IMR-90 (cell line): Measurements from ENCODE around the gene P4HA1. TPM values are rescaled to one million over a fixed set of nuclear protein-coding genes. Genes with fewer than 3 reads are reported as not detected.

Source experiments
- ATAC-seq: fragments of 200-7000 bp; cut with Tn5 transposase; 2 replicates; pipeline ENCODE4 v1.9.1; 2020; ENCODE audit warnings: low read depth, mild to moderate bottlenecking, moderate library complexity
- BruUV-seq: library from RNA; stranded (reverse); fragments of 400-500 nt; replicated peaks from 2 replicates; lab custom pipeline; 2021; lab: Mats Ljungman, UMichigan
- CTCF ChIA-PET: fragments of 300-600 bp; formaldehyde crosslinking; extraction: SDS; loops from one replicate; lab custom pipeline; 2021; ENCODE audit warnings: antibody characterized with exemption; lab: Yijun Ruan, JAX
- POLR2A ChIA-PET: fragments of 300-600 bp; sonication (Branson Sonifier 250); formaldehyde crosslinking; loops from one replicate; lab custom pipeline; 2022; ENCODE audit warnings: antibody characterized with exemption; ENCODE audit not compliant: unreplicated experiment; lab: Charles Lee
- DNase-seq: peaks from one replicate; pipeline ENCODE4 v3.0.0; 2013
- H2AFZ ChIP-seq: replicated peaks from 2 replicates; pipeline ENCODE3; 2013; ENCODE audit warnings: low read length, mild to moderate bottlenecking; ENCODE audit not compliant: poor library complexity
- H2AK5ac ChIP-seq: 2 replicates; pipeline ENCODE4 v1.6.1; 2013; ENCODE audit warnings: low read depth, low read length, inconsistent platforms
- H2AK9ac ChIP-seq: replicated peaks from 2 replicates; pipeline ENCODE3; 2013; ENCODE audit warnings: mild to moderate bottlenecking, low read depth, low read length, moderate library complexity; ENCODE audit not compliant: poor library complexity
- H2BK120ac ChIP-seq: 2 replicates; pipeline ENCODE4 v1.6.1; 2013; ENCODE audit warnings: low read depth, low read length, inconsistent platforms
- H2BK15ac ChIP-seq: 3 replicates; pipeline ENCODE4 v1.6.1; 2013; ENCODE audit warnings: low read depth, low read length, inconsistent platforms
- H2BK20ac ChIP-seq: 2 replicates; pipeline ENCODE4 v1.6.1; 2013; ENCODE audit warnings: low read depth, mild to moderate bottlenecking, inconsistent platforms, low read length, moderate library complexity
- H2BK5ac ChIP-seq: 2 replicates; pipeline ENCODE4 v1.6.1; 2013; ENCODE audit warnings: mild to moderate bottlenecking, low read depth, low read length, inconsistent platforms; ENCODE audit not compliant: poor library complexity, severe bottlenecking
- H3K14ac ChIP-seq: replicated peaks from 2 replicates; pipeline ENCODE4 v1.6.1; 2013; ENCODE audit warnings: low read depth, low read length, inconsistent platforms
- H3K18ac ChIP-seq: 2 replicates; pipeline ENCODE4 v1.6.1; 2013; ENCODE audit warnings: low read depth, low read length, control low read depth
- H3K23ac ChIP-seq: 2 replicates; pipeline ENCODE4 v1.6.1; 2013; ENCODE audit warnings: low read depth, low read length, inconsistent platforms
- H3K27ac ChIP-seq: 2 replicates; pipeline ENCODE4 v1.5.1; 2013; ENCODE audit warnings: mild to moderate bottlenecking, control low read depth, low read length; ENCODE audit not compliant: insufficient read depth
- H3K27me3 ChIP-seq: 2 replicates; pipeline ENCODE4 v1.6.1; 2013; ENCODE audit warnings: low read length; ENCODE audit not compliant: control insufficient read depth, insufficient read depth
- H3K36me3 ChIP-seq: 2 replicates; pipeline ENCODE4 v1.6.1; 2013; ENCODE audit warnings: low read length, mixed read lengths; ENCODE audit not compliant: control insufficient read depth, insufficient read depth
- H3K4ac ChIP-seq: 2 replicates; pipeline ENCODE4 v1.6.1; 2013; ENCODE audit warnings: low read depth, low read length, inconsistent platforms
- H3K4me1 ChIP-seq: 2 replicates; pipeline ENCODE4 v1.6.1; 2013; ENCODE audit warnings: low read length, mixed read lengths; ENCODE audit not compliant: control insufficient read depth, insufficient read depth
- H3K4me2 ChIP-seq: 2 replicates; pipeline ENCODE4 v1.6.1; 2013; ENCODE audit warnings: low read depth, mild to moderate bottlenecking, control low read depth, low read length, moderate library complexity
- H3K4me3 ChIP-seq: 2 replicates; pipeline ENCODE4 v1.5.1; 2013; ENCODE audit warnings: low read depth, mild to moderate bottlenecking, control low read depth, low read length, moderate library complexity; ENCODE audit not compliant: insufficient read depth
- H3K56ac ChIP-seq: 2 replicates; pipeline ENCODE4 v1.6.1; 2013; ENCODE audit warnings: low read length, inconsistent platforms; ENCODE audit not compliant: insufficient read depth; ENCODE audit errors: extremely low read depth
- H3K79me1 ChIP-seq, 2 experiments: 2 replicates each; pipeline ENCODE4 v1.6.1; 2013; ENCODE audit warnings: low read length in 2 of 2, inconsistent platforms in 1 of 2, low read depth in 1 of 2
- H3K9ac ChIP-seq: 2 replicates; pipeline ENCODE4 v1.6.1; 2013; ENCODE audit warnings: low read depth, low read length, control low read depth
- H3K9me1 ChIP-seq: 2 replicates; pipeline ENCODE4 v1.6.1; 2013; ENCODE audit warnings: low read length, inconsistent platforms; ENCODE audit not compliant: insufficient read depth
- H3K9me3 ChIP-seq: 2 replicates; pipeline ENCODE4 v1.6.1; 2013; ENCODE audit warnings: low read length; ENCODE audit not compliant: control insufficient read depth, insufficient read depth
- H4K20me1 ChIP-seq: 2 replicates; pipeline ENCODE4 v1.6.1; 2013; ENCODE audit warnings: low read length, inconsistent platforms; ENCODE audit not compliant: insufficient read depth
- H4K5ac ChIP-seq: 2 replicates; pipeline ENCODE4 v1.6.1; 2013; ENCODE audit warnings: mild to moderate bottlenecking, low read depth, low read length, control low read depth
- H4K8ac ChIP-seq, 2 experiments: 2 replicates each; pipeline ENCODE4 v1.6.1; 2013; ENCODE audit warnings: low read depth in 2 of 2, low read length in 2 of 2, control low read depth in 1 of 2, inconsistent platforms in 1 of 2
- H4K91ac ChIP-seq: 2 replicates; pipeline ENCODE4 v1.6.1; 2013; ENCODE audit warnings: low read depth, low read length, inconsistent platforms; ENCODE audit not compliant: insufficient read depth
- BHLHE40 ChIP-seq: fragments of 150-350 bp; IDR thresholded peaks from 2 replicates; pipeline ENCODE4 v1.6.1; 2016; ENCODE audit warnings: mild to moderate bottlenecking, low read depth, low read length
- CEBPB ChIP-seq: IDR thresholded peaks from 2 replicates; pipeline ENCODE4 v1.6.1; 2012; ENCODE audit warnings: low read depth, low read length, improper control_type of control experiment
- MAFK ChIP-seq: IDR thresholded peaks from 2 replicates; pipeline ENCODE4 v1.6.1; 2012; ENCODE audit warnings: low read depth, low read length, improper control_type of control experiment
- MXI1 ChIP-seq: IDR thresholded peaks from 2 replicates; pipeline ENCODE4 v1.6.1; 2012; ENCODE audit warnings: low read depth, mild to moderate bottlenecking, low read length, moderate library complexity, borderline replicate concordance
- NFE2L2 ChIP-seq: fragments of 150-350 bp; IDR thresholded peaks from 2 replicates; pipeline ENCODE4 v1.6.1; 2016; ENCODE audit warnings: low read depth, mild to moderate bottlenecking, low read length
- SMC3 ChIP-seq: fragments of 150-350 bp; IDR thresholded peaks from 2 replicates; pipeline ENCODE4 v1.6.1; 2016; ENCODE audit warnings: low read depth, mild to moderate bottlenecking, antibody characterized with exemption, low read length, moderate library complexity
- USF2 ChIP-seq: fragments of 150-350 bp; IDR thresholded peaks from 2 replicates; pipeline ENCODE4 v1.6.1; 2017; ENCODE audit warnings: mild to moderate bottlenecking, antibody characterized with exemption, low read length, low read depth
- WGBS, 2 experiments: methylation state at CpG; one replicate each; pipeline versions ENCODE4 v1.1.5 to v1.1.7; 2013; ENCODE audit warnings: missing lambda C conversion rate in 2 of 2; ENCODE audit not compliant: insufficient read length in 1 of 2; ENCODE audit errors: extremely low coverage in 2 of 2; 5-methylcytosine and 5-hydroxymethylcytosine counted together
- dilution Hi-C: fragments of 300-500 bp; cut with HindIII; formaldehyde crosslinking; loops from one replicate; pipeline ENCODE4 v1.14.3; 2018; ENCODE audit warnings: low sequenced_read_pairs; ENCODE audit not compliant: unreplicated experiment
- in situ Hi-C: fragments of 300-500 bp; cut with MboI; formaldehyde crosslinking; loops from 3 replicates; pipeline ENCODE4 v1.14.3; 2019; ENCODE audit warnings: low sequenced_read_pairs, inconsistent platforms, mixed read lengths
- intact Hi-C: fragments of 100-400 bp; cut with micrococcal nuclease; formaldehyde crosslinking; loops from 2 replicates; pipeline ENCODE4 v1.10.0; 2022
- polyA plus RNA-seq, 3 experiments: library from polyadenylated mRNA; depleted of rRNA; stranded (reverse); fragments of >200 nt; gene quantifications; 2 replicates each; pipeline ENCODE4 v1.2.3, GENCODE V29; 2012; ENCODE audit warnings: low replicate concordance in 1 of 3
- total RNA-seq: library from RNA; depleted of rRNA; stranded (reverse); fragments of >200 nt; gene quantifications from 2 replicates; pipeline ENCODE4 v1.2.3, GENCODE V29; 2012

The P4HA1 gene
- total and polyA plus RNA-seq, 2 of the 4 experiments (the other 2 are of a cell fraction) = 178 to 241 TPM

- no CpG with 5 or more reads among the region's 3 CpGs for WGBS, 2 experiments
- H2BK120ac ChIP-seq = no peak overlapping the region
- DNase-seq (no peak), ATAC-seq (no peak)
- H3K27me3 ChIP-seq = no peaks in the 10 kb centered on the region
- H3K79me1 ChIP-seq = peaks cover 3 to 70% of the 10 kb centered on the region in 2 experiments
- peaks cover 81% of the 10 kb centered on the region for H4K20me1 ChIP-seq
- H3K36me3 ChIP-seq = peaks cover 4% of the 10 kb centered on the region; the same call in 1 of the 2 replicates
- intact Hi-C loops (no loop called here), in situ Hi-C loops (no loop called here), dilution Hi-C loops (no loop called here)
- no peak overlapping the region for H3K4ac ChIP-seq
- no peak overlapping the region for H3K9ac ChIP-seq
- no peak overlapping the region for H2AFZ ChIP-seq
- H2BK20ac ChIP-seq = no peak overlapping the region
- POLR2A ChIA-PET = interaction anchor here (0.6 kb wide), 1 partner anchor 418 kb away, joined by 9 read pairs; no protein-coding TSS in a partner anchor
- no peak overlapping the region for H3K18ac ChIP-seq
- H3K4me1 ChIP-seq = peaks cover 7% of the 10 kb centered on the region; the same call in 1 of the 2 replicates
- H4K91ac ChIP-seq = no peak overlapping the region
- H4K5ac ChIP-seq = no peak overlapping the region
- no peak overlapping the region for H4K8ac ChIP-seq
- no peak overlapping the region for H2AK5ac ChIP-seq
- no peak overlapping the region for H3K4me3 ChIP-seq
- H3K56ac ChIP-seq = no peak overlapping the region
- H2BK15ac ChIP-seq = no peak overlapping the region
- H3K27ac ChIP-seq = no peak overlapping the region
- no TSS peak for BruUV-seq
- no peaks in the 10 kb centered on the region for H3K9me3 ChIP-seq
- TF ChIP-seq SMC3 (no peak), MAFK (no peak), USF2 (no peak), CEBPB (no peak), BHLHE40 (no peak), MXI1 (no peak), NFE2L2 (no peak)
- H2BK5ac ChIP-seq = no peak overlapping the region
- H3K14ac ChIP-seq = no peak overlapping the region
- no peak overlapping the region for H2AK9ac ChIP-seq
- no peak overlapping the region for H3K4me2 ChIP-seq
- CTCF ChIA-PET = no interaction called here
- peaks cover 7% of the 10 kb centered on the region for H3K9me1 ChIP-seq
- H3K23ac ChIP-seq = no peak overlapping the region
These were observed 16.7 kb downstream of the P4HA1 start for GRCh38 chr10:73079779-73080541.
